ENCODE data around the gene RAB3B.

RAB3B gene

GRCh38 chr1:51908499-51908898 is 82.0 kb downstream of the RAB3B start:
- no peak for DNase-seq (ENCODE audit: low read depth in 1 of 2, low spot score in 1 of 2)
- H3K27ac ChIP-seq (replicated peaks) = no peak overlapping the region
- TF ChIP-seq CTCF (IDR thresholded peaks at IDR 0.05; ENCODE audit: insufficient read depth, low read length) (no peak), POLR2AphosphoS5 (IDR thresholded peaks at IDR 0.05; ENCODE audit: low read depth) (no peak), REST (IDR thresholded peaks at IDR 0.05; ENCODE audit: insufficient replicate concordance, low read depth) (no peak), GABPA (IDR thresholded peaks at IDR 0.05; ENCODE audit: low read depth) (no peak), SPI1 (IDR thresholded peaks at IDR 0.05; ENCODE audit: borderline replicate concordance, low read depth) (no peak)
- no peak overlapping the region for H3K4me3 ChIP-seq (replicated peaks; ENCODE audit: insufficient read depth, low read length)
- H3K27me3 ChIP-seq (ENCODE audit: insufficient read depth, poor library complexity, severe bottlenecking) = no peaks in the 10 kb centered on the region

GRCh38 chr1:51907079-51907702 is 83.3 kb downstream of the RAB3B start:
- no peak for DNase-seq (ENCODE audit: low read depth in 1 of 2, low spot score in 1 of 2)
- no peaks in the 10 kb centered on the region for H3K27me3 ChIP-seq (ENCODE audit: insufficient read depth, poor library complexity, severe bottlenecking)
- no peak overlapping the region for H3K4me3 ChIP-seq (replicated peaks; ENCODE audit: insufficient read depth, low read length)
- no peak overlapping the region for H3K27ac ChIP-seq (replicated peaks)
- no peak for TF ChIP-seq SPI1 (IDR thresholded peaks at IDR 0.05; ENCODE audit: borderline replicate concordance, low read depth)

- no peak for DNase-seq (ENCODE audit: low read depth in 1 of 2, low spot score in 1 of 2)
- Histone ChIP-seq H3K4me3 (replicated peaks; ENCODE audit: insufficient read depth, low read length) (no peak overlapping the region), H3K27ac (replicated peaks) (no peak overlapping the region), H3K27me3 (ENCODE audit: insufficient read depth, poor library complexity, severe bottlenecking) (no peaks in the 10 kb centered on the region)
- no peak for TF ChIP-seq GABPA (IDR thresholded peaks at IDR 0.05; ENCODE audit: low read depth)
- no peak for TF ChIP-seq REST (IDR thresholded peaks at IDR 0.05; ENCODE audit: insufficient replicate concordance, low read depth)
- no peak for TF ChIP-seq CTCF (IDR thresholded peaks at IDR 0.05; ENCODE audit: insufficient read depth, low read length)
- TF ChIP-seq SPI1 (IDR thresholded peaks at IDR 0.05; ENCODE audit: borderline replicate concordance, low read depth) = no peak
- TF ChIP-seq POLR2AphosphoS5 (IDR thresholded peaks at IDR 0.05; ENCODE audit: low read depth) = no peak
These were observed 84.0 kb downstream of the RAB3B start for GRCh38 chr1:51906306-51907078.

GRCh38 chr1:51902456-51902855 is 88.0 kb downstream of the RAB3B start:
- Histone ChIP-seq H3K4me3 (replicated peaks; ENCODE audit: insufficient read depth, low read length) (no peak overlapping the region), H3K27ac (replicated peaks) (no peak overlapping the region), H3K27me3 (ENCODE audit: insufficient read depth, poor library complexity, severe bottlenecking) (peaks cover 8% of the 10 kb centered on the region)
- DNase-seq (ENCODE audit: low read depth in 1 of 2, low spot score in 1 of 2) = no peak
- TF ChIP-seq REST (IDR thresholded peaks at IDR 0.05; ENCODE audit: insufficient replicate concordance, low read depth) (no peak), POLR2AphosphoS5 (IDR thresholded peaks at IDR 0.05; ENCODE audit: low read depth) (no peak), GABPA (IDR thresholded peaks at IDR 0.05; ENCODE audit: low read depth) (no peak), CTCF (IDR thresholded peaks at IDR 0.05; ENCODE audit: insufficient read depth, low read length) (no peak), SPI1 (IDR thresholded peaks at IDR 0.05; ENCODE audit: borderline replicate concordance, low read depth) (no peak)
